H1 (cell line): ENCODE measurements around the gene PARK7.

Experiments used
- CEBPB ChIP-seq: IDR thresholded peaks from 2 replicates; pipeline ENCODE4 v1.6.1; 2012; ENCODE audit warnings: low read depth, low read length
- CTCF ChIP-seq, 3 experiments: IDR thresholded peaks; 1 replicate in 2 of 3; 2 replicates in 1 of 3; pipeline versions ENCODE4 v1.5.1 to v1.6.1; 2011; ENCODE audit warnings: low read length in 3 of 3, mild to moderate bottlenecking in 3 of 3, inconsistent platforms in 2 of 3, low read depth in 1 of 3, moderate library complexity in 1 of 3; ENCODE audit not compliant: insufficient read depth in 1 of 3; ENCODE audit errors: control extremely low read depth in 1 of 3
- EP300 ChIP-seq, 2 experiments: IDR thresholded peaks; 1 replicate in 1 of 2; 2 replicates in 1 of 2; pipeline ENCODE4 v1.6.1; 2011 to 2012; ENCODE audit warnings: low read depth in 2 of 2, low read length in 2 of 2, mild to moderate bottlenecking in 2 of 2, borderline replicate concordance in 1 of 2, inconsistent platforms in 1 of 2, moderate library complexity in 1 of 2
- POLR2AphosphoS5 ChIP-seq: IDR thresholded peaks from 2 replicates; pipeline ENCODE4 v1.6.1; 2011; ENCODE audit warnings: low read depth, low read length
- POU5F1 ChIP-seq: IDR thresholded peaks from 2 replicates; pipeline ENCODE4 v1.6.1; 2011; ENCODE audit warnings: low read depth, mild to moderate bottlenecking, low read length, moderate library complexity
- TEAD4 ChIP-seq: IDR thresholded peaks from 2 replicates; pipeline ENCODE4 v1.6.1; 2012; ENCODE audit warnings: low read depth, low read length, inconsistent platforms, mixed read lengths

- TF ChIP-seq EP300 (IDR thresholded peaks at IDR 0.05; ENCODE audit: borderline replicate concordance in 1 of 2, low read depth in 2 of 2, low read length in 2 of 2): no peak
- TF ChIP-seq CEBPB: no peak
- no peak for TF ChIP-seq POU5F1
- no peak for TF ChIP-seq CTCF (IDR thresholded peaks at IDR 0.05; ENCODE audit: control extremely low read depth in 1 of 3, insufficient read depth in 1 of 3, low read depth in 1 of 3, low read length in 3 of 3)
- no peak for TF ChIP-seq TEAD4
- TF ChIP-seq POLR2AphosphoS5: no peak
Observed at GRCh38 chr1:8006037-8006963, 44.8 kb downstream of the PARK7 start.
